ENCODE results near the gene PBRM1. TPM values are rescaled to one million over a fixed set of nuclear protein-coding genes. Genes with fewer than 3 reads are reported as not detected.

Gene PBRM1
- polyA plus RNA-seq, 1 experiment = 16.5 TPM

- CTCF ChIA-PET = no interaction called here
- POLR2A ChIA-PET = no interaction called here
- H3K36me3 ChIP-seq (ENCODE audit: control insufficient read depth, insufficient read depth, low read length) = peaks cover 5% of the 10 kb centered on the region
- H3K27me3 ChIP-seq (ENCODE audit: control insufficient read depth, insufficient read depth, low read length) = no peaks in the 10 kb centered on the region
- no peak for DNase-seq (ENCODE audit: low read depth)
- no peak for TF ChIP-seq CTCF (IDR thresholded peaks at IDR 0.05; ENCODE audit: insufficient read depth, low read depth, low read length)
- H3K4me3 ChIP-seq (ENCODE audit: low read depth, low read length) = no peak overlapping the region
These were observed 51.9 kb downstream of the PBRM1 start for GRCh38 chr3:52633786-52634185.

- TF ChIP-seq CTCF (IDR thresholded peaks at IDR 0.05; ENCODE audit: insufficient read depth, low read depth, low read length) = no peak
- ChIA-PET POLR2A (no interaction called here), CTCF (no interaction called here)
- Histone ChIP-seq H3K36me3 (ENCODE audit: control insufficient read depth, insufficient read depth, low read length) (peaks cover 10% of the 10 kb centered on the region), H3K4me3 (ENCODE audit: low read depth, low read length) (no peak overlapping the region), H3K27me3 (ENCODE audit: control insufficient read depth, insufficient read depth, low read length) (no peaks in the 10 kb centered on the region)
- no peak for DNase-seq (ENCODE audit: low read depth)
These were observed 60.7 kb downstream of the PBRM1 start for GRCh38 chr3:52625041-52625440.

GRCh38 chr3:52623234-52623792, 62.4 kb downstream of the PBRM1 start:
- no peak for TF ChIP-seq CTCF (IDR thresholded peaks at IDR 0.05; ENCODE audit: insufficient read depth, low read depth, low read length)
- CTCF ChIA-PET = interaction anchor here (0.9 to 1.7 kb wide), 6 partner anchors 9 to 284 kb away, joined by 3 to 4 read pairs (median 3); no protein-coding TSS in a partner anchor
- POLR2A ChIA-PET = no interaction called here
- DNase-seq (ENCODE audit: low read depth) = no peak
- H3K27me3 ChIP-seq (ENCODE audit: control insufficient read depth, insufficient read depth, low read length) = no peaks in the 10 kb centered on the region
- no peak overlapping the region for H3K4me3 ChIP-seq (ENCODE audit: low read depth, low read length)
- H3K36me3 ChIP-seq (ENCODE audit: control insufficient read depth, insufficient read depth, low read length) = peaks cover 9% of the 10 kb centered on the region

GRCh38 chr3:52620580-52620979, 65.1 kb downstream of the PBRM1 start:
- ChIA-PET CTCF (interaction anchor here (1.3 kb wide), 1 partner anchor 9 kb away, joined by 3 read pairs; no protein-coding TSS in a partner anchor), POLR2A (no interaction called here)
- DNase-seq (ENCODE audit: low read depth) = no peak
- Histone ChIP-seq H3K36me3 (ENCODE audit: control insufficient read depth, insufficient read depth, low read length) (peaks cover 7% of the 10 kb centered on the region), H3K4me3 (ENCODE audit: low read depth, low read length) (no peak overlapping the region), H3K27me3 (ENCODE audit: control insufficient read depth, insufficient read depth, low read length) (no peaks in the 10 kb centered on the region)
- no peak for TF ChIP-seq CTCF (IDR thresholded peaks at IDR 0.05; ENCODE audit: insufficient read depth, low read depth, low read length)

- Histone ChIP-seq H3K4me3 (ENCODE audit: low read depth, low read length) (no peak overlapping the region), H3K27me3 (ENCODE audit: control insufficient read depth, insufficient read depth, low read length) (no peaks in the 10 kb centered on the region), H3K36me3 (ENCODE audit: control insufficient read depth, insufficient read depth, low read length) (peaks cover 4% of the 10 kb centered on the region)
- TF ChIP-seq CTCF (IDR thresholded peaks at IDR 0.05; ENCODE audit: insufficient read depth, low read depth, low read length) = no peak
- no peak for DNase-seq (ENCODE audit: low read depth)
- ChIA-PET POLR2A (no interaction called here), CTCF (no interaction called here)
These were observed 70.5 kb downstream of the PBRM1 start for GRCh38 chr3:52615166-52615565.

All from BJ (cell line).